BJ (cell line): ENCODE measurements around the gene GSTA3. TPM values are rescaled to one million over a fixed set of nuclear protein-coding genes. Genes with fewer than 3 reads are reported as not detected.
A peak's percentile ranks its signal among the peaks of the same experiment; 100 is the strongest.
"Not testable (repeated sequence)": the region's sequence is repeated elsewhere in the genome, so short reads cannot be mapped to it uniquely, and the experiment has no call there.

Experiments
- CTCF ChIA-PET: fragments of 350-600 bp; formaldehyde crosslinking; extraction: SDS; loops from one replicate; lab custom pipeline; 2021; ENCODE audit warnings: antibody characterized with exemption, inconsistent platforms; lab: Yijun Ruan, JAX
- POLR2A ChIA-PET: fragments of 300-600 bp; sonication (Branson Sonifier 250); formaldehyde crosslinking; extraction: SDS; loops from one replicate; lab custom pipeline; 2021; ENCODE audit warnings: antibody characterized with exemption; lab: Charles Lee
- DNase-seq: peaks from one replicate; pipeline ENCODE4 v3.0.0-alpha.2; 2011; ENCODE audit warnings: low read depth
- H3K27me3 ChIP-seq: 2 replicates; pipeline ENCODE4 v1.6.0; 2011; ENCODE audit warnings: low read length; ENCODE audit not compliant: control insufficient read depth, insufficient read depth
- H3K36me3 ChIP-seq: 2 replicates; pipeline ENCODE4 v1.5.1; 2011; ENCODE audit warnings: low read length; ENCODE audit not compliant: control insufficient read depth, insufficient read depth
- H3K4me3 ChIP-seq: 2 replicates; pipeline ENCODE4 v1.5.1; 2011; ENCODE audit warnings: low read depth, mild to moderate bottlenecking, control low read depth, low read length
- polyA plus RNA-seq: library from polyadenylated mRNA; depleted of rRNA; stranded (reverse); fragments of >200 nt; gene quantifications from 2 replicates; pipeline ENCODE4 v1.2.3, GENCODE V29; 2011
- TF ChIP-seq, protein P1 (sequence below): IDR thresholded peaks from 2 replicates; pipeline ENCODE4 v1.5.1; 2011; ENCODE audit warnings: low read depth, mild to moderate bottlenecking, control low read depth, inconsistent platforms, low read length, moderate library complexity; ENCODE audit not compliant: insufficient read depth

The GSTA3 gene
- polyA plus RNA-seq, 1 experiment = not detected

DNA sequence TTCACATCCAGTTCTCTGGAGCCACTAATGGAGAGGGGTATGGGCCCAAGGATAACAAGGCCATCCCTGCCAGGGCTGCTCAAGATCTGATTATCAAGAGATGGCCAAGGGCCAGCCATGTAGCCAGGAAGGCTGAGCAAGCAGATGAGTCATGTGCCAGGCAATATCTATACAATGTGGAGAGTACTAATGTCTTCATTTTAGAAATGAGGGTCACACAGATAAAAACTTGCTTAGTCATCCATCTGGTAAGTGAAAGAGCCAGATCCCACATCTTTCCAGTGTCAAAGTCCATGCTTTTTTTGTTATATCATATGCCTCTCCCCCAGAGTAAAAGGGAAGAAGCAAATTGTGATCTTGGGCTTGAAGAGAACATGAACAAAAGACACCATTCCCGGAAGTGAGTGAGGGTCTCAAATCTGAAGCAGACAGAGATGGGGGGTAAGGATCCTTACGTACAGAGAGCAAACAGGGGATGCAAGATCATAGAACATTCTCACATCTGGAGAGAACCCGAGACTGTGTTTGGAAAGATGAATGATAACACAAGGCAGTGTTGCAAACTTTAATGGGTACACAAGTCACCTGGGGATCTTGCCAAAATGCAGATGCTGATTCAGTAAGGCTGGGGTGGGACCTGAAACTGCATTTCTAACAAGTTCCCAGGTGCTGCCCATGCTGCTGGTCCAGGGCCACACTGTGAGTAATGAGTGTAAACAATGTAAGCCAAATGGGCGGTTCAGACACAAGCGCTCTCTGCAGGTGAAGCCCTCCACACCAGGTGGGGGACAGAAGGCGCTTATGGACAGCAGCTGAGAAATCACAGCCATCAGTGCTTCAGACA, 20.0 kb upstream of the GSTA3 start:
- no peaks in the 10 kb centered on the region for H3K27me3 ChIP-seq
- CTCF ChIA-PET = no interaction called here
- H3K4me3 ChIP-seq = no peak overlapping the region
- TF ChIP-seq, protein P1, sequence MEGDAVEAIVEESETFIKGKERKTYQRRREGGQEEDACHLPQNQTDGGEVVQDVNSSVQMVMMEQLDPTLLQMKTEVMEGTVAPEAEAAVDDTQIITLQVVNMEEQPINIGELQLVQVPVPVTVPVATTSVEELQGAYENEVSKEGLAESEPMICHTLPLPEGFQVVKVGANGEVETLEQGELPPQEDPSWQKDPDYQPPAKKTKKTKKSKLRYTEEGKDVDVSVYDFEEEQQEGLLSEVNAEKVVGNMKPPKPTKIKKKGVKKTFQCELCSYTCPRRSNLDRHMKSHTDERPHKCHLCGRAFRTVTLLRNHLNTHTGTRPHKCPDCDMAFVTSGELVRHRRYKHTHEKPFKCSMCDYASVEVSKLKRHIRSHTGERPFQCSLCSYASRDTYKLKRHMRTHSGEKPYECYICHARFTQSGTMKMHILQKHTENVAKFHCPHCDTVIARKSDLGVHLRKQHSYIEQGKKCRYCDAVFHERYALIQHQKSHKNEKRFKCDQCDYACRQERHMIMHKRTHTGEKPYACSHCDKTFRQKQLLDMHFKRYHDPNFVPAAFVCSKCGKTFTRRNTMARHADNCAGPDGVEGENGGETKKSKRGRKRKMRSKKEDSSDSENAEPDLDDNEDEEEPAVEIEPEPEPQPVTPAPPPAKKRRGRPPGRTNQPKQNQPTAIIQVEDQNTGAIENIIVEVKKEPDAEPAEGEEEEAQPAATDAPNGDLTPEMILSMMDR = no peak
- peak; percentile 45 for DNase-seq
- H3K36me3 ChIP-seq = no peaks in the 10 kb centered on the region
- POLR2A ChIA-PET = no interaction called here

DNA sequence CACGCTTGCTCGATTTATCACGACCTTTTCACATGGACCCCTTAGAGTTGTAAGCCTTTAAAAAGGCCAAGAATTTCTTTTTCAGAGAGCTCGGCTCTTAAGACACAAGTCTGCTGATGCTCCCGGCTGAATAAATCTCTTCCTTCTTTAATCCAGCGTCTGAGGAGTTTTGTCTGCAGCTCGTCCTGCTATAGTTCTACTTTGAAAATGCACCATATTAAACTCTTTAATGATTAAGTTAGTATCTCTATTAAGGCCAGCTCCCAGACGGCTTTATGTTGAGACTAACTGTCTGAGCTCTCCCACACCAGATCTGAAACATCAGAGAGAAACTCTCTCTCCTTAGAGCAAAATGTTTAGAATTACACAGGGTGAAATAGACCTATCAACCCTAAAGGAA, 18.0 kb upstream of the GSTA3 start:
- no peak for DNase-seq
- ChIA-PET CTCF (interaction anchor here (0.7 kb wide), 2 partner anchors 68 to 396 kb away, joined by 3 read pairs; partner anchors contain the start of gene GSTA4), POLR2A (no interaction called here)

DNA sequence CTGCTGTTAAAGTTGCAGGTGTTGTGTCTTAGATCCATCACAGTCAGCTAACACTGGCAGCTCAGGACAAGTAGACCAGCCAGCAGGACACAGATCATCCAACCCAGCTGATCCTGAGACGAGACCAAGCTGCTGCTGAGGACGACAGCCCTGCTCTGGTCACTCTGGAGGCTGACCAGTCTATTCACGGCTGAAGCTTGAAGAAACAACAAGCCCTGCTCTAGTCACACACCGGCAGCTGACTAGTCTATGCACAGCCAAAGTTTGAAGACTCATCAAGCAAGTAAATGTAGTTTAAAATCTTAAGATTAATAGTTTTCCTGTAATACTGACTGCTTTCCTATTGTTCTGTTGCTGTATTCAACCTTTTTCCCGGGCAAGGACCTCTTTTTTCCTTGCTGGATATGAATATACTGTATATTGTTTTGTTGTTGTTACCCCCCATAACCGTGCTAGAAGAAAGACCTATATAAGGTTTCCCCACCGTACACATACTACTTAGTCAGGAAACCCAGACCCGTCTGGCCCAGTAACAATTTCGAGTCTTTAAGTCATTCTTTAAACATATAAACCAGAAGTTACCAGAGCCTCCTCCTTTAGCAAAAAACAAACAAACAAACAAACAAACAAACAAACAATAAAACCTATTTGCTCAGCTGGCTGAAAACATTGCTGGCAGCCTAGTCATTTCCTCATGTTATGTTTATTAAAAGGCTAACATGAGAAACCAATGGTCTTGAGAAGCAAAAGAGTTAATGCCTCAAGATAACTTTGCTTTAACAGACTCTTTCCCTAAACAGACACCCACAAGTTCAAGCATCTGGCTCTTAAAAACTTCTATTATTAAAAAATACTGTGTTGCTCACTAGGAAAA, 16.7 kb upstream of the GSTA3 start:
- TF ChIP-seq, protein P1 = no peak

More for the DNA sequence above, 18.0 kb upstream of the GSTA3 start:
- H3K36me3 ChIP-seq = no peaks in the 10 kb centered on the region
- TF ChIP-seq, protein P1 = no peak
- no peak overlapping the region for H3K4me3 ChIP-seq
- H3K27me3 ChIP-seq = no peaks in the 10 kb centered on the region

DNA sequence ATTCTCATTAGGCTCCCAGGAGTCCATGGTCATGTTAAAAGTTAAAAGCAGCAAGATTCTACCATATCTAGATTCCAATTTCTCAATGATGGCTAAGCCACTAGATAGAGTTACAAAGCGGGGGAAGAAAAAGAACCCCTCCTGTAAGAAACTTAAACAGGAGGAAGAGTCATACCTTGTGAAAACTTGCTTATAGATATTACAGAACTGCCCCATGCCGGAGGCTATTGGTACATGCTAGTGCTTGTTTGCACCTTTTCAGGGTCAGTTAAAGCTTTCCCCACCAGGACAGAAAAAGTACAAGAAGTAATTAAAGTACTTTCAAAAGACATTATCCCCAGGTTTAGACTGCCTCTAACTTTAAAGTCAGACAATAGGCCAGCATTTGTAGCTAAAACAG, 15.5 kb upstream of the GSTA3 start:
- Histone ChIP-seq H3K27me3 (no peaks in the 10 kb centered on the region), H3K36me3 (no peaks in the 10 kb centered on the region), H3K4me3 (no peak overlapping the region)
- POLR2A ChIA-PET = no interaction called here
- CTCF ChIA-PET = interaction anchor here (1.2 to 1.4 kb wide), 2 partner anchors 13 to 19 kb away, joined by 3 read pairs; no protein-coding TSS in a partner anchor
- TF ChIP-seq, protein P1 = no peak
- no peak for DNase-seq

More for the DNA sequence above, 16.7 kb upstream of the GSTA3 start:
- no peaks in the 10 kb centered on the region for H3K27me3 ChIP-seq
- ChIA-PET CTCF (interaction anchor here (0.6 kb wide), 1 partner anchor 190 kb away, joined by 3 read pairs; no protein-coding TSS in a partner anchor), POLR2A (no interaction called here)
- no peak overlapping the region for H3K4me3 ChIP-seq
- DNase-seq = no peak
- no peaks in the 10 kb centered on the region for H3K36me3 ChIP-seq

DNA sequence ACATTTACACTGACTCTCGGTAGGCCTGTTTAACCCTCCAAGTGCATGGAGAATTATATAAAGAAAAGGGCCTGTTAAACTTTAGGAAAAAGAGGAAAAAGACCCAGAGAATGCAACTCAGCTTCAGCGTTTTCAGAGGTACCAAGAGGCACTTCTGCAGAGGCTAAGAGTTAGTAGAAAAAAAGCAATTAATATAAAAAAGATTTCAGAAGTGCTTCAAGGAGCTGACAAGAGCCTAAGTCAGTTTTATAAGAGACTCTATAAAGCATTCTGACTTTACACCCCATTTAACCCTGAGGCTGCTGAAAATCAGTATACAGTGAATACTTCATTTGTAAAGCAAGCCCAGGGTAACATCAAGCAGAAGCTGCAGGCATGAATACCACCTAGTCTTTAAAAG, 14.2 kb upstream of the GSTA3 start:
- H3K36me3 ChIP-seq, H3K4me3 ChIP-seq, DNase-seq, POLR2A ChIA-PET, H3K27me3 ChIP-seq: not testable (repeated sequence)
- CTCF ChIA-PET = interaction anchor here (0.6 to 1.4 kb wide), 2 partner anchors 18 to 19 kb away, joined by 3 read pairs; no protein-coding TSS in a partner anchor
